PC-3 (cell line): ENCODE measurements around the gene TAF11. TPM values are rescaled to one million over a fixed set of nuclear protein-coding genes. Genes with fewer than 3 reads are reported as not detected.
"Not testable (repeated sequence)": the region's sequence is repeated elsewhere in the genome, so short reads cannot be mapped to it uniquely, and the experiment has no call there.

Experiments used
- ATAC-seq: fragments of 200-7000 bp; cut with Tn5 transposase; 2 replicates; pipeline ENCODE4 v1.9.1; 2020; ENCODE audit warnings: mild to moderate bottlenecking, moderate library complexity
- BruUV-seq: library from RNA; stranded (reverse); fragments of 400-500 nt; replicated peaks from 2 replicates; lab custom pipeline; 2021; lab: Mats Ljungman, UMichigan
- CTCF ChIA-PET: fragments of 300-600 bp; sonication (Branson Sonifier 250); formaldehyde crosslinking; loops from one replicate; lab custom pipeline; 2022; ENCODE audit warnings: antibody characterized with exemption; lab: Charles Lee
- POLR2A ChIA-PET: fragments of 300-600 bp; sonication (Branson Sonifier 250); formaldehyde crosslinking; loops from one replicate; lab custom pipeline; 2022; ENCODE audit warnings: antibody characterized with exemption; ENCODE audit not compliant: unreplicated experiment; lab: Charles Lee
- DNase-seq: peaks from one replicate; pipeline ENCODE4 v3.0.0-alpha.2; 2015
- H2AFZ ChIP-seq: fragments of 300-600 bp; sonication (generic); 2 replicates; pipeline ENCODE4 v1.6.0; 2016; ENCODE audit warnings: antibody characterized with exemption, low read length
- H3F3A ChIP-seq: fragments of 300-600 bp; sonication (generic); one replicate; pipeline ENCODE4 v1.6.0; 2017; ENCODE audit warnings: antibody characterized with exemption, low read length, control low read depth, mild to moderate bottlenecking; ENCODE audit not compliant: unreplicated experiment
- H3K27ac ChIP-seq: fragments of 300-600 bp; sonication (generic); 2 replicates; pipeline ENCODE4 v1.5.1; 2016; ENCODE audit warnings: mild to moderate bottlenecking, low read length
- H3K27me3 ChIP-seq: fragments of 300-600 bp; sonication (generic); 2 replicates; pipeline ENCODE4 v1.6.1; 2016; ENCODE audit warnings: low read length, mixed read lengths
- H3K36me3 ChIP-seq: fragments of 300-600 bp; sonication (generic); 2 replicates; pipeline ENCODE4 v1.6.1; 2016; ENCODE audit warnings: low read depth, mixed run types, low read length, mixed read lengths
- H3K4me1 ChIP-seq: fragments of 300-600 bp; sonication (generic); 2 replicates; pipeline ENCODE4 v1.5.1; 2016; ENCODE audit warnings: low read length; ENCODE audit not compliant: insufficient read depth
- H3K4me2 ChIP-seq: fragments of 300-600 bp; sonication (generic); 2 replicates; pipeline ENCODE4 v1.6.0; 2016; ENCODE audit warnings: low read length
- H3K4me3 ChIP-seq: fragments of 300-600 bp; sonication (generic); 2 replicates; pipeline ENCODE4 v1.5.1; 2016; ENCODE audit warnings: mild to moderate bottlenecking, low read length, mixed read lengths
- H3K79me2 ChIP-seq: fragments of 300-600 bp; sonication (generic); 2 replicates; pipeline ENCODE4 v1.6.1; 2017; ENCODE audit warnings: low read length, mixed read lengths
- H3K9ac ChIP-seq: fragments of 300-600 bp; sonication (generic); 2 replicates; pipeline ENCODE4 v1.6.0; 2016; ENCODE audit warnings: mild to moderate bottlenecking, low read length
- H3K9me2 ChIP-seq: fragments of 300-600 bp; sonication (generic); replicated peaks from 2 replicates; pipeline ENCODE4 v1.6.1; 2016; ENCODE audit warnings: mixed run types, low read length, mixed read lengths
- H3K9me3 ChIP-seq: fragments of 300-600 bp; sonication (generic); 2 replicates; pipeline ENCODE4 v1.6.1; 2016; ENCODE audit warnings: low read length, mixed read lengths
- H4K20me1 ChIP-seq: fragments of 300-600 bp; sonication (generic); 2 replicates; pipeline ENCODE4 v1.6.1; 2016; ENCODE audit warnings: low read length, mixed read lengths
- EZH2 ChIP-seq: fragments of 300-600 bp; sonication (generic); IDR thresholded peaks from one replicate; pipeline ENCODE4 v1.6.1; 2017; ENCODE audit warnings: antibody characterized with exemption, mild to moderate bottlenecking, low read length; ENCODE audit not compliant: unreplicated experiment
- EZH2phosphoT487 ChIP-seq: fragments of 300-600 bp; sonication (generic); IDR thresholded peaks from 2 replicates; pipeline ENCODE4 v1.6.1; 2018; ENCODE audit warnings: mild to moderate bottlenecking, antibody characterized with exemption, low read length, borderline replicate concordance
- intact Hi-C: fragments of 100-400 bp; cut with micrococcal nuclease; formaldehyde crosslinking; loops from 2 replicates; pipeline ENCODE4 v1.9.0; 2023
- total RNA-seq: library from RNA; depleted of rRNA; stranded (reverse); fragments of >200 nt; gene quantifications from 2 replicates; pipeline ENCODE4 v1.2.3, GENCODE V29; 2014
- TF ChIP-seq, protein P1 (sequence below): fragments of 300-600 bp; sonication (generic); conservative IDR thresholded peaks from 2 replicates; pipeline ENCODE4 v1.5.1; 2017; ENCODE audit warnings: antibody characterized with exemption, low read depth, mild to moderate bottlenecking, low read length

The TAF11 gene
- total RNA-seq, 1 experiment from 2014 or later = 24.1 TPM

DNA sequence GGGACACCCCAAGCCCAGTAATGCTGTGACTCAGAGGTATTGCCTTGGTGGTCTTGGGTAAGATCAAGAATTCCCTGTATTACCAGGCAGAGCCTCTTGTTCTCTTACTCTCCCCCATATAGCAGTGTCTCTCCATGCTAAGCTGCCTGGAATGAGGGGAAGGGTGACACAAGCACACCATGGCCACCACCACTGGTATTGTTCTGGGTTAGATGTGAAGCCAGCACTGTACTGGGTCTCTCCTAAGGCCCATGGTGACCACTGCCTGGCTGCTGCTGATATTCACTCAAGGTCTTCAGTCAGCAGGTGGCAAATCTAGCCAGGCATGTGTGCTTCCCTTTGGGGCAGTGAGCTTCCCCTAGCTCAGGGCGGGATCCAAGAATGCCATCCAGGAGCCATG lies 36.5 kb downstream of the TAF11 start:
- CTCF ChIA-PET = no interaction called here
- H3F3A ChIP-seq = no peaks in the 10 kb centered on the region
- no peak overlapping the region for H2AFZ ChIP-seq

DNA sequence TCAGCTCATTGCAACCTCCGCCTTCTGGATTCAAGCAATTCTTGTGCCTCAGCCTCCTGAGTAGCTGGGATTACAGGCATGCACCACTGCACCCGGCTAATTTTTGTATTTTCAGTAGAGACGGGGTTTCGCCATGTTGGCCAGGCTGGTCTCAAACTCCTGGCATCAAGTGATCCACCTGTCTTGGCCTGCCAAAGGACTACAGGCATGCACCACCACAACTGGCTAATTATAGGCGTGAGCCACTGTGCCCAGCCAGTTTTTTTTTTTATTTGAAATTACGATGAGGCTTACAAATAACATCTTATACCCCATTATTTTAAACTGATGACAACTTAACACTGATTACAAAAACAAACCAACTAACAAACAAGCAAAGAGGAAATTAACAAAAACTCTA lies 38.8 kb downstream of the TAF11 start:
- POLR2A ChIA-PET, H2AFZ ChIP-seq, H3K27me3 ChIP-seq, H3F3A ChIP-seq, CTCF ChIA-PET, ATAC-seq, H3K4me1 ChIP-seq, H4K20me1 ChIP-seq, H3K9me2 ChIP-seq, H3K4me3 ChIP-seq, H3K79me2 ChIP-seq, DNase-seq, H3K9ac ChIP-seq, H3K27ac ChIP-seq, H3K36me3 ChIP-seq, H3K9me3 ChIP-seq, intact Hi-C loops, H3K4me2 ChIP-seq, BruUV-seq: not testable (repeated sequence)

More for the DNA sequence above, 36.5 kb downstream of the TAF11 start:
- peaks cover 11% of the 10 kb centered on the region; the same call in 1 of the 2 replicates for H3K36me3 ChIP-seq
- TF ChIP-seq EZH2phosphoT487 (no peak), EZH2 (no peak)
- TF ChIP-seq, protein P1, sequence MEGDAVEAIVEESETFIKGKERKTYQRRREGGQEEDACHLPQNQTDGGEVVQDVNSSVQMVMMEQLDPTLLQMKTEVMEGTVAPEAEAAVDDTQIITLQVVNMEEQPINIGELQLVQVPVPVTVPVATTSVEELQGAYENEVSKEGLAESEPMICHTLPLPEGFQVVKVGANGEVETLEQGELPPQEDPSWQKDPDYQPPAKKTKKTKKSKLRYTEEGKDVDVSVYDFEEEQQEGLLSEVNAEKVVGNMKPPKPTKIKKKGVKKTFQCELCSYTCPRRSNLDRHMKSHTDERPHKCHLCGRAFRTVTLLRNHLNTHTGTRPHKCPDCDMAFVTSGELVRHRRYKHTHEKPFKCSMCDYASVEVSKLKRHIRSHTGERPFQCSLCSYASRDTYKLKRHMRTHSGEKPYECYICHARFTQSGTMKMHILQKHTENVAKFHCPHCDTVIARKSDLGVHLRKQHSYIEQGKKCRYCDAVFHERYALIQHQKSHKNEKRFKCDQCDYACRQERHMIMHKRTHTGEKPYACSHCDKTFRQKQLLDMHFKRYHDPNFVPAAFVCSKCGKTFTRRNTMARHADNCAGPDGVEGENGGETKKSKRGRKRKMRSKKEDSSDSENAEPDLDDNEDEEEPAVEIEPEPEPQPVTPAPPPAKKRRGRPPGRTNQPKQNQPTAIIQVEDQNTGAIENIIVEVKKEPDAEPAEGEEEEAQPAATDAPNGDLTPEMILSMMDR = no peak
- H3K79me2 ChIP-seq = no peaks in the 10 kb centered on the region
- DNase-seq (no peak), ATAC-seq (no peak)
- no peak overlapping the region for H3K9ac ChIP-seq
- no peaks in the 10 kb centered on the region for H3K9me2 ChIP-seq
- no peak overlapping the region for H3K4me2 ChIP-seq
- H3K27me3 ChIP-seq = no peaks in the 10 kb centered on the region
- no TSS peak for BruUV-seq
- no peaks in the 10 kb centered on the region for H3K4me1 ChIP-seq
- H3K4me3 ChIP-seq = no peak overlapping the region
- no peaks in the 10 kb centered on the region for H3K9me3 ChIP-seq
- H3K27ac ChIP-seq = no peak overlapping the region
- intact Hi-C loops = no loop called here
- POLR2A ChIA-PET = no interaction called here
- no peaks in the 10 kb centered on the region for H4K20me1 ChIP-seq

DNA sequence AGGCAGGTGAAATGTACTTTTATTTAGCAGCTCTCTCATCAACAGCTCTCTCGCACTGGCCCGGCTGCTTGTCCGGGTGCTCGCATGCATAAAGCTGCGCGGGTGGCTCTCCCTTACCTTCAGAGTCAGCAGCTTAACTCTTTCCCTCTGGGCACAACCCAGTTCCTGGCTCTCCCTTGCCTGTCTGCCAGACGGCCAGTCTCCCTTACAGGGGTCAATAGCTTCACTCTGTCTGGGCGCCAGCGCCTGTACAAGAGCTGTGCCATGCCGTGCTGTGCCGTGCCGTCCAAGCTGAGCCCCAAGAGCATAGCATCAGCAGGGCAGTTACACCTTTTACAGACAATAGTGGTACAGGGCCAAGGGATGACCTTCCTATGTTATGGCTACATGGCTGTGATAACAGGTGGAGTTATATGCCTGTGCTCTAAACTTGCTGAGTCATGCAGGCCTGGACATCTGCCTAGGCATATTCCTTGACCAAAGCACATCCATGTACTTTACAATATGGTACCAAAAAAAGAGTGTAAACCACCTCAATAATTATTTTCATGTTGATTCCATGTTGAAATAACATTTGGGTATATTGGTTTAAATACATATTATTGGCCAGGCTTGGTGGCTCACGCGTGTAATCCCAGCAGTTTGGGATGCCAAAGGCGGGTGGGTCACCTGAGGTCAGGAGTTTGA lies 48.0 kb downstream of the TAF11 start:
- POLR2A ChIA-PET = no interaction called here
- Histone ChIP-seq H3K4me2 (no peak overlapping the region), H3K9me3 (no peaks in the 10 kb centered on the region), H2AFZ (no peak overlapping the region), H3K4me3 (no peak overlapping the region), H3K79me2 (no peaks in the 10 kb centered on the region), H3F3A (no peaks in the 10 kb centered on the region), H3K27ac (peak overlapping the region; percentile 16; the same call in 1 of the 2 replicates), H3K36me3 (peaks cover 15% of the 10 kb centered on the region; the same call in 1 of the 2 replicates), H3K9me2 (no peaks in the 10 kb centered on the region), H3K4me1 (peaks cover 8% of the 10 kb centered on the region), H3K9ac (no peak overlapping the region), H3K27me3 (no peaks in the 10 kb centered on the region), H4K20me1 (no peaks in the 10 kb centered on the region)
- BruUV-seq = no TSS peak
- CTCF ChIA-PET = no interaction called here
- ATAC-seq (no peak), DNase-seq (no peak)
- TF ChIP-seq EZH2 = no peak
- TF ChIP-seq, protein P1 = no peak
- TF ChIP-seq EZH2phosphoT487 = no peak
- intact Hi-C loops = no loop called here
